T-cell (primary cell): ENCODE results near the gene RERE. TPM values are rescaled to one million over a fixed set of nuclear protein-coding genes. Genes with fewer than 3 reads are reported as not detected.

ENCODE experiments used
- ATAC-seq, 4 experiments: fragments of 200-7000 bp in 3 of 4; fragments of 150-1000 bp in 1 of 4; cut with Tn5 transposase; replicated peaks in 1 of 4; 1 replicate in 3 of 4; 2 replicates in 1 of 4; pipeline ENCODE4 v1.10.0; 2021; ENCODE audit warnings: moderate library complexity in 3 of 4, mild to moderate bottlenecking in 2 of 4, moderate number of reproducible peaks in 1 of 4
- CTCF ChIA-PET, 2 donors: fragments of 300-600 bp; sonication (Branson Sonifier 250); formaldehyde crosslinking; loops; one replicate each; lab custom pipeline; 2022; ENCODE audit warnings: antibody characterized with exemption in 2 of 2; lab: Charles Lee
- POLR2A ChIA-PET, 2 donors: fragments of 300-600 bp; sonication (Branson Sonifier 250); formaldehyde crosslinking; loops; one replicate each; lab custom pipeline; 2022; ENCODE audit warnings: antibody characterized with exemption in 2 of 2; lab: Charles Lee
- DNase-seq, 35 experiments: peaks; one replicate each; pipeline versions ENCODE4 v3.0.0 to v3.0.0-alpha.2; 2013 to 2023
- H3K27ac ChIP-seq: one replicate; pipeline ENCODE4 v1.5.1; 2013; ENCODE audit warnings: low read length
- H3K27me3 ChIP-seq, 2 experiments: replicated peaks in 1 of 2; 1 replicate in 1 of 2; 2 replicates in 1 of 2; pipeline versions ENCODE4 v1.6.1 to v1.7.0; 2013; ENCODE audit warnings: low read length in 1 of 2, mixed read lengths in 1 of 2; ENCODE audit not compliant: control insufficient read depth in 2 of 2, insufficient read depth in 2 of 2; ENCODE audit errors: extremely low read depth in 1 of 2
- H3K36me3 ChIP-seq, 2 donors: 1 replicate in 1 of 2; 2 replicates in 1 of 2; pipeline versions ENCODE4 v1.6.1 to v1.7.0; 2013; ENCODE audit warnings: low read length in 1 of 2; ENCODE audit not compliant: control insufficient read depth in 2 of 2, insufficient read depth in 1 of 2; ENCODE audit errors: extremely low read depth in 1 of 2
- H3K4me1 ChIP-seq, 2 experiments: 1 replicate in 1 of 2; 2 replicates in 1 of 2; pipeline versions ENCODE4 v1.6.1 to v1.7.0; 2013; ENCODE audit warnings: low read length in 2 of 2, mixed read lengths in 1 of 2; ENCODE audit not compliant: insufficient read depth in 2 of 2, control insufficient read depth in 1 of 2; ENCODE audit errors: extremely low read depth in 1 of 2
- H3K4me3 ChIP-seq, 2 donors: 1 replicate in 1 of 2; 2 replicates in 1 of 2; pipeline versions ENCODE4 v1.5.1 to v1.7.0; 2013; ENCODE audit warnings: mild to moderate bottlenecking in 2 of 2, low read length in 1 of 2, moderate library complexity in 1 of 2; ENCODE audit not compliant: control insufficient read depth in 1 of 2; ENCODE audit errors: extremely low read depth in 1 of 2
- H3K9me3 ChIP-seq: 2 replicates; pipeline ENCODE4 v1.7.0; 2013
- H3K27ac Mint-ChIP-seq, 2 donors: one replicate each; pipeline ENCODE4 v1.8.0; 2020 to 2021; ENCODE audit warnings: mild to moderate bottlenecking in 2 of 2, mixed read lengths in 2 of 2
- H3K27me3 Mint-ChIP-seq, 2 donors: one replicate each; pipeline ENCODE4 v1.8.0; 2021 to 2022; ENCODE audit warnings: mixed read lengths in 2 of 2
- H3K36me3 Mint-ChIP-seq: one replicate; pipeline ENCODE4 v1.8.0; 2021; ENCODE audit warnings: mixed read lengths
- H3K4me1 Mint-ChIP-seq, 3 donors: one replicate each; pipeline ENCODE4 v1.8.0; 2020 to 2022; ENCODE audit warnings: mixed read lengths in 3 of 3, mild to moderate bottlenecking in 1 of 3
- H3K4me3 Mint-ChIP-seq, 3 donors: one replicate each; pipeline ENCODE4 v1.8.0; 2020 to 2022; ENCODE audit warnings: mild to moderate bottlenecking in 3 of 3, mixed read lengths in 3 of 3, moderate library complexity in 3 of 3
- H3K9me3 Mint-ChIP-seq, 3 donors: one replicate each; pipeline ENCODE4 v1.8.0; 2020 to 2022; ENCODE audit warnings: mixed read lengths in 3 of 3
- WGBS: methylation state at CpG from one replicate; pipeline ENCODE4 v1.1.5; 2013; ENCODE audit warnings: missing lambda C conversion rate; ENCODE audit not compliant: insufficient coverage; 5-methylcytosine and 5-hydroxymethylcytosine counted together
- total RNA-seq, 35 experiments: library from RNA in 6 of 35; stranded (reverse) in 6 of 35; fragments of 120-200 nt in 1 of 35; gene quantifications; one replicate each; pipeline versions ENCODE4 v1.2.1 to v1.2.4 and lab custom pipeline; 2013 to 2026

Gene RERE
- total RNA-seq, 5 donors from 2014 or later (not counting 1 experiment from before 2014, with no cell fraction given), result 85.1 to 116 (median 103) TPM

DNA sequence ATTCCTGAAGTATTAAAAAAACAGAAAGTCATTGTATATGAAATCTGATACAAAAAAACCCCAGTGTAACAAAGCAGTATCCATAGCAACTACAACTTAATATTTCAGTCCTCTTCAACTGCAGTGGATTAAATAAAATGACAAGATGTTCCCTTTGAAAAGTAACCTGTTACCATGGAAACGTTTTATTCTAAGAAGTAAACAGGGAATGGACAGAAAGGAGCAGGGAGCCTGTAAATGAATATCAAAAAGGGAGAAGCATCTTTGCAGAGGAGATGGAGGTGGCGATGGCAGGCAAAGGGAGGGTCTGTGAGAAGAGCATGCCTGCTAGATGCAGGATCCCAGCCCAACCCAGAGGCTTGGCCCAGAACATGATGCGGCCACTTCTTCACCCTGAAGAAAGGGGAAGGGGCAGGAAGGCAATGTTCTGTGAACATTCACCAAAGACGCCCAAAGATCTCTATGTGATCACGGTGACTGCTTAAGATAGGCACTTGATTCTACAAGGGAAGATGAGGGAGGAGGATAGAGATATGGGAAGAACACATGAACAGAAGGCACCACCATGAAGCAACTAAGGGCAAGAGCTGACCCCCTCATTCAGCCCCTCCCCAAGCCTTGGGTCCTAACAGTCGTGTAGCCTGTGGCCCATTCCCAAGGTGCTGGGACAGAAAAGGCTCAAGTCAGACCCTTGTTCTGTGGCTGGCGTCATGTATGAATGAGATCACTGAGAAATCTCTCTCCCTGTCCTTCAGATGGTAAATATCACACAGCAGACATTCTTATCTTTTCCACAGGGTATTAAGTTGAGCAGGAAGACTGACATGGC, 299.6 kb downstream of the RERE start:
- H3K4me3 Mint-ChIP-seq, result peak overlapping the region in 1 of 3 donors; percentile 50
- POLR2A ChIA-PET, result no interaction called here

GRCh38 chr1:8516793-8517556, 300.5 kb downstream of the RERE start:
- ATAC-seq (peak; percentile 27 to 61 (median 39)), DNase-seq (peak in 3 of 35 experiments; percentile 4 to 21 (median 15))
- Histone ChIP-seq H3K27ac (no peak overlapping the region), H3K9me3 (no peaks in the 10 kb centered on the region), H3K27me3 (no peaks in the 10 kb centered on the region), H3K36me3 (no peaks in the 10 kb centered on the region), H3K4me1 (peaks cover 15 to 18% of the 10 kb centered on the region in 2 experiments), H3K4me3 (no peak overlapping the region)
- peaks cover 75 to 81% (median 79%) of the 10 kb centered on the region in 3 donors for H3K4me1 Mint-ChIP-seq
- peak overlapping the region; percentile 35 to 69 for H3K27ac Mint-ChIP-seq
- ChIA-PET POLR2A (interaction anchor here in 1 of 2 donors (0.6 kb wide), 1 partner anchor 111 kb away, joined by 8 read pairs; no protein-coding TSS in a partner anchor), CTCF (interaction anchor here (0.6 kb wide), 2 partner anchors 228 to 322 kb away, joined by 3 to 5 read pairs; no protein-coding TSS in a partner anchor)
- H3K4me3 Mint-ChIP-seq, result peak overlapping the region in 2 of 3 donors; percentile 44 to 50
- H3K27me3 Mint-ChIP-seq, result no peaks in the 10 kb centered on the region
- H3K36me3 Mint-ChIP-seq, result peaks cover 2% of the 10 kb centered on the region
- no CpG with 5 or more reads among the region's 6 CpGs for WGBS
- H3K9me3 Mint-ChIP-seq, result no peaks in the 10 kb centered on the region

More for the DNA sequence above, 299.6 kb downstream of the RERE start:
- 86% methylated on average over 6 of the region's 7 CpGs for WGBS
- peak in 1 of 4 experiments; percentile 59 for ATAC-seq
- H3K36me3 Mint-ChIP-seq, result peaks cover 6% of the 10 kb centered on the region
- H3K4me3 ChIP-seq, result no peak overlapping the region
- H3K9me3 ChIP-seq, result no peaks in the 10 kb centered on the region
- H3K27ac ChIP-seq, result no peak overlapping the region
- H3K4me1 ChIP-seq, result peaks cover 11 to 13% of the 10 kb centered on the region in 2 experiments
- peaks cover 66 to 79% (median 78%) of the 10 kb centered on the region in 3 donors for H3K4me1 Mint-ChIP-seq
- CTCF ChIA-PET, result no interaction called here
- no peak for DNase-seq
- no peaks in the 10 kb centered on the region for H3K36me3 ChIP-seq
- H3K27me3 ChIP-seq, result no peaks in the 10 kb centered on the region
- H3K27me3 Mint-ChIP-seq, result no peaks in the 10 kb centered on the region
- H3K27ac Mint-ChIP-seq, result peak overlapping the region; percentile 62 to 69
- H3K9me3 Mint-ChIP-seq, result no peaks in the 10 kb centered on the region

DNA sequence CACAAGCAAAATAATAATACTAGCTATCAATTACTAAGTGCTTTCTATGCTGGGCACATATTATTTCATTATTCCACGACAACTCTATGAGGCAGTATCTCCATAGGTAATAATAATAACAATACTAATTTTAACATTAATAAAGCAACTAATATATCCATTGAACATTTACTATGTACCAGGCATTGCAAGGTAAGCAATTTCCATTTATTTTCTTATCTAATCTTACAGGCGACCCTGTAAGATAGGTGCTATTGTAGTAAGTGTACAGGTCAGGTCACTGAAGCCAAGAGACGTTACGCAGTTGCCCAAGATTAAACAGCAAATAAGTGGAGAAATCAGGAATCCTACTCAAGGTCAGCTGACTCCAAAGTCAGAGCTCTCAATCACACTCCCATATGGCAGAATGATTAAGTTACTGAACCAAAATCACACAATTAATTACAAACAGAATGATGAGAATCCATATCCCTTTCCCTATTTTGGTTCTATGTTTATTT, 301.1 kb downstream of the RERE start:
- CTCF ChIA-PET, result interaction anchor here (0.5 to 0.6 kb wide), 3 partner anchors 130 to 323 kb away, joined by 3 to 5 read pairs (median 4); no protein-coding TSS in a partner anchor
- no peak for ATAC-seq
- Mint-ChIP-seq H3K4me1 (peaks cover 78 to 80% (median 80%) of the 10 kb centered on the region in 3 donors), H3K9me3 (no peaks in the 10 kb centered on the region), H3K36me3 (peaks cover 2% of the 10 kb centered on the region), H3K27me3 (no peaks in the 10 kb centered on the region), H3K27ac (peak overlapping the region; percentile 35 to 69), H3K4me3 (peak overlapping the region in 1 of 3 donors; percentile 50)
- no peak overlapping the region for H3K27ac ChIP-seq
- DNase-seq, result no peak
- no CpG with 5 or more reads among the region's 4 CpGs for WGBS
- H3K4me1 ChIP-seq, result peaks cover 15 to 22% of the 10 kb centered on the region in 2 experiments
- no peak overlapping the region for H3K4me3 ChIP-seq
- H3K27me3 ChIP-seq, result no peaks in the 10 kb centered on the region
- POLR2A ChIA-PET, result interaction anchor here in 1 of 2 donors (0.6 kb wide), 1 partner anchor 112 kb away, joined by 8 read pairs; no protein-coding TSS in a partner anchor
- H3K9me3 ChIP-seq, result no peaks in the 10 kb centered on the region
- H3K36me3 ChIP-seq, result no peaks in the 10 kb centered on the region

GRCh38 chr1:8512504-8512903, 304.9 kb downstream of the RERE start:
- Histone ChIP-seq H3K4me3 (no peak overlapping the region), H3K9me3 (no peaks in the 10 kb centered on the region), H3K27ac (no peak overlapping the region), H3K4me1 (peaks cover 31 to 36% of the 10 kb centered on the region in 2 experiments), H3K27me3 (no peaks in the 10 kb centered on the region), H3K36me3 (no peaks in the 10 kb centered on the region)
- WGBS, result 49% methylated on average over 5 of the region's 6 CpGs
- H3K4me1 Mint-ChIP-seq, result peaks cover 73 to 81% (median 76%) of the 10 kb centered on the region in 3 donors
- ChIA-PET CTCF (interaction anchor here in 1 of 2 donors (2.2 kb wide), 1 partner anchor 49 kb away, joined by 7 read pairs; no protein-coding TSS in a partner anchor), POLR2A (no interaction called here)
- ATAC-seq, result no peak
- H3K36me3 Mint-ChIP-seq, result peaks cover 4% of the 10 kb centered on the region
- H3K9me3 Mint-ChIP-seq, result no peaks in the 10 kb centered on the region
- no peak for DNase-seq
- H3K4me3 Mint-ChIP-seq, result peak overlapping the region; percentile 5 to 68 (median 21)
- H3K27ac Mint-ChIP-seq, result peak overlapping the region; percentile 69 to 85
- no peaks in the 10 kb centered on the region for H3K27me3 Mint-ChIP-seq

DNA sequence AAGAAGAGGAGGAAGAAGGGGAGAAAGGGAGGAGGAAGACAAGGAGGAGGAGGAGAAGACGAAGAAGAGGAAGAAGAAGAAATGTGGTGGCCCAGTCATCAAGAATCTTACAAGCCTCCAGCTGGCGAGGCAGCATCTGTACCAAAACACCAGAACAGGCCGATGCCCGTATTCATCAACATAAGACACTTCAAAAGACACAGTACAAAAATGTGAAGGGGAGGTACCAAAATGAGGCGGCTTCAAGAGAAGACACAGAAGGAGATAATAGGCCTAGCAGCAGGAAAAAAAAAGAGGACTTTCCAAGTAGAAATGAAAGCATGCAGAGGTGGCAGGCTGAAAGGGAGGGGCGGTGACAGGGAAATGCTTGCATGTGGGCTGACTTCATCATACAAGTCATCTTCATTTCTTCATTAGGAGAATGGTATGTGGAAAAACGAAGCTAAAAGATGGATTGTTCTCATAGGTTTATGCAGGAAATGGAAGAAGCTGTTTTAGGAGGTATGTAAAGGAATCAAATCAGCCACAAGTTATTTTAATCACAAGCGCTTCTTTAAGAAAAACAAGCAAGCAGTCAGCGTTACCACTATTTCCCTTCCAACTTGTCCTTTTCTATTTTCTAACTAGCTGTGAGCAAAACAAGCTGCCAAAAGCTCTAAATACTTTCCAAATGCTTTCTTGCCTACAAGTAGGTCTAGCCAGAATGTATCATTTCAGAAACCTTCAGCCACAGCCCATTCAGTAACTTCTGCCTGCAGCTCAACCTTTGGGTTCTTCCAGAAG, 307.2 kb downstream of the RERE start:
- DNase-seq (peak in 32 of 35 experiments; percentile 5 to 77 (median 44)), ATAC-seq (peak; percentile 76 to 97 (median 84))
- ChIA-PET POLR2A (interaction anchor here (0.5 to 1.9 kb wide), 6 partner anchors 13 to 811 kb away, joined by 3 to 10 read pairs (median 3); no protein-coding TSS in a partner anchor), CTCF (interaction anchor here in 1 of 2 donors (0.8 to 1.1 kb wide), 3 partner anchors 15 to 101 kb away, joined by 3 read pairs; no protein-coding TSS in a partner anchor)
- Histone ChIP-seq H3K27me3 (no peaks in the 10 kb centered on the region), H3K27ac (peak overlapping the region; percentile 66), H3K4me3 (peak overlapping the region in 1 of 2 donors; percentile 40), H3K36me3 (peaks cover 0 to 6% of the 10 kb centered on the region in 2 donors), H3K9me3 (no peaks in the 10 kb centered on the region), H3K4me1 (peaks cover 25 to 28% of the 10 kb centered on the region in 2 experiments)
- H3K4me3 Mint-ChIP-seq, result peak overlapping the region; percentile 49 to 70 (median 66)
- peak overlapping the region; percentile 93 for H3K27ac Mint-ChIP-seq
- H3K9me3 Mint-ChIP-seq, result no peaks in the 10 kb centered on the region
- peaks cover 13% of the 10 kb centered on the region for H3K36me3 Mint-ChIP-seq
- 49% methylated on average over 2 of the region's 9 CpGs for WGBS
- H3K27me3 Mint-ChIP-seq, result no peaks in the 10 kb centered on the region
- peaks cover 53 to 66% (median 55%) of the 10 kb centered on the region in 3 donors for H3K4me1 Mint-ChIP-seq
